AG08396 (cell line): Measurements from ENCODE around the gene GAS2L2.

Source experiments
- DNase-seq: peaks from one replicate; pipeline ENCODE4 v3.0.0; 2012; ENCODE audit warnings: low spot score, mixed read lengths

The GAS2L2 gene

GRCh38 chr17:35695613-35696012, 57.4 kb downstream of the GAS2L2 start:
- DNase-seq: no peak

GRCh38 chr17:35694906-35695305, 58.1 kb downstream of the GAS2L2 start:
- no peak for DNase-seq
